ENCODE results near the gene ZNF768. TPM values are rescaled to one million over a fixed set of nuclear protein-coding genes. Genes with fewer than 3 reads are reported as not detected.
"Not testable (repeated sequence)": the region's sequence is repeated elsewhere in the genome, so short reads cannot be mapped to it uniquely, and the experiment has no call there.

ZNF768 gene
- total and polyA plus RNA-seq, 5 donors from 2014 or later: 0.40 to 4.0 (median 0.81) TPM

DNA sequence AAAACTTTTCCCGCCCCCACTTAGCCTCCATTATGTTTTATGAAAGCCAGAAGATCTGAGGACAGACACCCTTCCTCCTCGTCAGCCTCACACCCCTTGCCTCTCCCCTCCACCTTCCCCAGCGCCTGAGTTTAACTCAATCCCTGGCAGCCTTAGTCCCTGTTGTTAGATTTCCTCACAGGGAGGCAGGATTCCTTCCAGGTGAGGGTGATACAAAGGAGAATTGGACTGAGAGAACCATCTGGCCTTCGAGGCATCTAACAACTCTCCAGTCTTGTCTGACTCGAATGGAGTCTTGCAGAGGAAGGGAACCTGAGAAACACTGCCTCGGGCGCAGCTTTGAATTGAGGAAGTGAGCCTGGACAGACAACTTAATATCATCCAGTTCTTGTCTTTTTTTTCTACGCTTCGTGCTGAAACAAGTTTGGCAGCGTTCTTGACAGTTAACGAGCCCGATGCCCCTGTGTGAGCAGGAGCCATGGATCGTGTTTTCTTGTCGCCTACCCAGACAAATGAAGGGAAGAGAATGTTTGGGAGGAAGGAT is 1.3 kb upstream of the ZNF768 start:
- H3K4me3 Mint-ChIP-seq: peak overlapping the region; percentile 89 to 95 (median 91)
- H3K27me3 Mint-ChIP-seq: no peaks in the 10 kb centered on the region
- peaks cover 7 to 35% (median 16%) of the 10 kb centered on the region in 4 donors for H3K4me1 Mint-ChIP-seq
- peaks cover 5% of the 10 kb centered on the region for H3K36me3 ChIP-seq (ENCODE audit: control insufficient read depth, insufficient read depth, low read length)
- H3K27me3 ChIP-seq (ENCODE audit: control insufficient read depth, insufficient read depth, low read length): no peaks in the 10 kb centered on the region
- no peak for ATAC-seq (ENCODE audit: low read depth in 2 of 2)
- H3K27ac ChIP-seq (ENCODE audit: insufficient read depth, low read length, poor library complexity, severe bottlenecking): peak overlapping the region; percentile 71
- peak in 1 of 3 donors; percentile 56 for DNase-seq
- peak overlapping the region; percentile 56 for H3K4me3 ChIP-seq (ENCODE audit: low read depth, low read length)
- H3K9me3 ChIP-seq (ENCODE audit: control insufficient read depth in 2 of 2, low read length in 2 of 2): no peaks in the 10 kb centered on the region
- peaks cover 15% of the 10 kb centered on the region for H3K4me1 ChIP-seq (ENCODE audit: control insufficient read depth, insufficient read depth, low read length, poor library complexity, severe bottlenecking)
- peaks cover 0 to 2% (median 0%) of the 10 kb centered on the region in 7 donors for H3K9me3 Mint-ChIP-seq
- H3K27ac Mint-ChIP-seq: peak overlapping the region; percentile 90 to 94 (median 92)
- H3K36me3 Mint-ChIP-seq: peaks cover 6% of the 10 kb centered on the region

DNA sequence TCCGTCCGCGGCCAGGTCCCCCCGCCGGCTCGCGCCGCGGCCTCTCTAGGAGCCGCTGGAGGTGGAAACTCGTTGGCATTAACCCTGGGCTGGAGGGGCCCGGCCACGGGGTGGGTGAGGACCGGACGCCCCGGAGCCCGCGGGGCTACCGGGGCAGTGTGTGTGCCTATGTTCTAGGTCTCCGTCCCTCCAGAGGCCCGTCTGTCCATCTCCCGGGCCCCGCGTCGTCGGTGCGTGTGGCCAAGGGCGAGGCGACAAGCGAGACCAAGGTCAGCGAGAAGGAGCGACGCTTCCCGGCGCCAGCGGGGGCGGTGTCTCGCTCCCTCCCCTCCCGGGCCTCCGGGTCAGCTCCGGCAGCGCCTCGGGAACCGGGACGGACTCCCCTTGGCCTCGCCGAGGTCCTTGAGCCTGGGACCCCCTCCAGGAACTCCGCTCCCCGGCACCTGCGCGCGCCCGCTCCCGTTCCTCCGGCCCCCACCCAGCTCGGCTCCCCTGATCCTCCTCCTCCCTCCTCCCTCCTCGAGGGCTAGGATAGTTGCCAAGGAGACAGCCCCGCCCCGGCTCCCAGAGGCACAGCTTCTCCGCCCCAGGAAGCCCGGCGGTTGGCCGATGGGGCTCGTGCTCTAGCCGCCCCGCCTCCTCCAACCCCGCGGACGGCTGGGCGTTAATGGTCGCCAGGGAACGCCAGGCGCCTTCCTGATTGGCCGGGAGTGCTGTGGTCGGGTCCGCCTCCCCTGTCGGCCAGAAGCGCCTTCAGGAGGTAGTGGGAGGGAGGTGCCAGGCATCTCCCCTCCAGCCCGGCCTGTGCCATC is 663 bp upstream of the ZNF768 start:
- Histone ChIP-seq H3K27me3 (ENCODE audit: control insufficient read depth, insufficient read depth, low read length) (no peaks in the 10 kb centered on the region), H3K36me3 (ENCODE audit: control insufficient read depth, insufficient read depth, low read length) (peaks cover 1% of the 10 kb centered on the region), H3K4me1 (ENCODE audit: control insufficient read depth, insufficient read depth, low read length, poor library complexity, severe bottlenecking) (peaks cover 15% of the 10 kb centered on the region), H3K27ac (ENCODE audit: insufficient read depth, low read length, poor library complexity, severe bottlenecking) (peak overlapping the region; percentile 71), H3K9me3 (ENCODE audit: control insufficient read depth in 2 of 2, low read length in 2 of 2) (no peaks in the 10 kb centered on the region), H3K4me3 (ENCODE audit: low read depth, low read length) (peak overlapping the region; percentile 56)
- Mint-ChIP-seq H3K4me1 (peaks cover 8 to 36% (median 16%) of the 10 kb centered on the region in 4 donors), H3K36me3 (peaks cover 11% of the 10 kb centered on the region), H3K27ac (peak overlapping the region; percentile 90 to 94 (median 92)), H3K27me3 (no peaks in the 10 kb centered on the region), H3K4me3 (peak overlapping the region; percentile 89 to 95 (median 91)), H3K9me3 (peaks cover 0 to 2% (median 0%) of the 10 kb centered on the region in 7 donors)
- ATAC-seq (ENCODE audit: low read depth in 2 of 2): peak; percentile 78 to 80
- peak; percentile 76 to 96 (median 88) for DNase-seq

DNA sequence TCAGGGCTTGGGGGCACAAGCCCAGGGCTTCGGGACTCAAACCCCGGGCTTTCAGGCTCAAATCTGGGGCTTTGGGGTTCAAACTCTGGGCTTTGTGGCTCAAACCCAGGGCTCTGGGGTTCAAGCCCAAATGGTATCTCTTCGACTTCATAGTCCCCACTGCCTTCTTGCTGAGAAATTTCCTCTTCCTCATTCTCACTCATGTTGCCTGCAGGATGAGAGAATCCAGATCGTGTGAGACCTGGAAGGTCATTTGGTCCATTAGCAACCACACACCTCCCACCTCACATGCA is 576 bp downstream of the ZNF768 start:
- no peaks in the 10 kb centered on the region for H3K27me3 ChIP-seq (ENCODE audit: control insufficient read depth, insufficient read depth, low read length)
- Mint-ChIP-seq H3K27ac (peak overlapping the region in 2 of 3 donors; percentile 50 to 88), H3K36me3 (peaks cover 10% of the 10 kb centered on the region), H3K9me3 (peaks cover 0 to 2% (median 0%) of the 10 kb centered on the region in 7 donors), H3K27me3 (no peaks in the 10 kb centered on the region), H3K4me3 (peak overlapping the region; percentile 65 to 92 (median 89)), H3K4me1 (peaks cover 8 to 34% (median 13%) of the 10 kb centered on the region in 4 donors)
- ATAC-seq (ENCODE audit: low read depth in 2 of 2) (no peak), DNase-seq (no peak)
- H3K4me1 ChIP-seq (ENCODE audit: control insufficient read depth, insufficient read depth, low read length, poor library complexity, severe bottlenecking): peaks cover 15% of the 10 kb centered on the region
- H3K36me3 ChIP-seq (ENCODE audit: control insufficient read depth, insufficient read depth, low read length): peaks cover 7% of the 10 kb centered on the region
- H3K9me3 ChIP-seq (ENCODE audit: control insufficient read depth in 2 of 2, low read length in 2 of 2): no peaks in the 10 kb centered on the region
- H3K27ac ChIP-seq (ENCODE audit: insufficient read depth, low read length, poor library complexity, severe bottlenecking): peak overlapping the region; percentile 47
- no peak overlapping the region for H3K4me3 ChIP-seq (ENCODE audit: low read depth, low read length)

- Histone ChIP-seq H3K27ac (ENCODE audit: insufficient read depth, low read length, poor library complexity, severe bottlenecking) (no peak overlapping the region), H3K27me3 (ENCODE audit: control insufficient read depth, insufficient read depth, low read length) (no peaks in the 10 kb centered on the region), H3K4me1 (ENCODE audit: control insufficient read depth, insufficient read depth, low read length, poor library complexity, severe bottlenecking) (peaks cover 15% of the 10 kb centered on the region), H3K4me3 (ENCODE audit: low read depth, low read length) (no peak overlapping the region), H3K36me3 (ENCODE audit: control insufficient read depth, insufficient read depth, low read length) (peaks cover 14% of the 10 kb centered on the region), H3K9me3 (ENCODE audit: control insufficient read depth in 2 of 2, low read length in 2 of 2) (no peaks in the 10 kb centered on the region)
- Mint-ChIP-seq H3K4me1 (peaks cover 8 to 27% (median 13%) of the 10 kb centered on the region in 4 donors), H3K9me3 (peaks cover 0 to 2% (median 0%) of the 10 kb centered on the region in 7 donors), H3K27me3 (no peaks in the 10 kb centered on the region), H3K36me3 (peaks cover 8% of the 10 kb centered on the region), H3K4me3 (peak overlapping the region; percentile 47 to 68 (median 54)), H3K27ac (peak overlapping the region in 1 of 3 donors; percentile 32)
- no peak for ATAC-seq (ENCODE audit: low read depth in 2 of 2)
- DNase-seq: no peak
These were observed 1.5 kb downstream of the ZNF768 start for GRCh38 chr16:30524575-30525568.

GRCh38 chr16:30523768-30524574 is 2.4 kb downstream of the ZNF768 start:
- Mint-ChIP-seq H3K36me3 (peaks cover 17% of the 10 kb centered on the region), H3K9me3 (peaks cover 0 to 2% (median 0%) of the 10 kb centered on the region in 7 donors), H3K4me3 (peak overlapping the region in 1 of 4 donors; percentile 47), H3K27ac (no peak overlapping the region), H3K27me3 (no peaks in the 10 kb centered on the region), H3K4me1 (peaks cover 8 to 22% (median 13%) of the 10 kb centered on the region in 4 donors)
- peak overlapping the region; percentile 1 for H3K27ac ChIP-seq (ENCODE audit: insufficient read depth, low read length, poor library complexity, severe bottlenecking)
- H3K9me3 ChIP-seq (ENCODE audit: control insufficient read depth in 2 of 2, low read length in 2 of 2): no peaks in the 10 kb centered on the region
- H3K4me3 ChIP-seq (ENCODE audit: low read depth, low read length): no peak overlapping the region
- H3K36me3 ChIP-seq (ENCODE audit: control insufficient read depth, insufficient read depth, low read length): peaks cover 23% of the 10 kb centered on the region
- no peaks in the 10 kb centered on the region for H3K27me3 ChIP-seq (ENCODE audit: control insufficient read depth, insufficient read depth, low read length)
- DNase-seq (no peak), ATAC-seq (ENCODE audit: low read depth in 2 of 2) (no peak)
- peaks cover 15% of the 10 kb centered on the region for H3K4me1 ChIP-seq (ENCODE audit: control insufficient read depth, insufficient read depth, low read length, poor library complexity, severe bottlenecking)

GRCh38 chr16:30522702-30523463 is 3.5 kb downstream of the ZNF768 start:
- H3K27me3 Mint-ChIP-seq; H3K4me1 ChIP-seq (ENCODE audit: control insufficient read depth, insufficient read depth, low read length, poor library complexity, severe bottlenecking); H3K4me3 ChIP-seq (ENCODE audit: low read depth, low read length); H3K27me3 ChIP-seq (ENCODE audit: control insufficient read depth, insufficient read depth, low read length); H3K9me3 Mint-ChIP-seq; DNase-seq; H3K9me3 ChIP-seq (ENCODE audit: control insufficient read depth in 2 of 2, low read length in 2 of 2); ATAC-seq (ENCODE audit: low read depth in 2 of 2); H3K27ac ChIP-seq (ENCODE audit: insufficient read depth, low read length, poor library complexity, severe bottlenecking): not testable (repeated sequence)
- H3K36me3 ChIP-seq (ENCODE audit: control insufficient read depth, insufficient read depth, low read length): peaks cover 32% of the 10 kb centered on the region
- peaks cover 2 to 16% (median 9%) of the 10 kb centered on the region in 4 donors for H3K4me1 Mint-ChIP-seq
- H3K4me3 Mint-ChIP-seq: peak overlapping the region in 1 of 4 donors; percentile 26
- peak overlapping the region; percentile 0 to 89 (median 25) for H3K27ac Mint-ChIP-seq
- H3K36me3 Mint-ChIP-seq: peaks cover 23% of the 10 kb centered on the region

Measured in CD4-positive, CD25-positive, alpha-beta regulatory T cell (primary cell).